DMS114 treated with DMSO at 0.1 percent for 48 hours (cell line): Measurements from ENCODE around the gene PLXNB2.

Source experiments
- DNase-seq: peaks from one replicate; lab custom pipeline; 2025; ENCODE audit not compliant: unreplicated experiment; lab: John Stamatoyannopoulos, UW

The PLXNB2 gene

DNA sequence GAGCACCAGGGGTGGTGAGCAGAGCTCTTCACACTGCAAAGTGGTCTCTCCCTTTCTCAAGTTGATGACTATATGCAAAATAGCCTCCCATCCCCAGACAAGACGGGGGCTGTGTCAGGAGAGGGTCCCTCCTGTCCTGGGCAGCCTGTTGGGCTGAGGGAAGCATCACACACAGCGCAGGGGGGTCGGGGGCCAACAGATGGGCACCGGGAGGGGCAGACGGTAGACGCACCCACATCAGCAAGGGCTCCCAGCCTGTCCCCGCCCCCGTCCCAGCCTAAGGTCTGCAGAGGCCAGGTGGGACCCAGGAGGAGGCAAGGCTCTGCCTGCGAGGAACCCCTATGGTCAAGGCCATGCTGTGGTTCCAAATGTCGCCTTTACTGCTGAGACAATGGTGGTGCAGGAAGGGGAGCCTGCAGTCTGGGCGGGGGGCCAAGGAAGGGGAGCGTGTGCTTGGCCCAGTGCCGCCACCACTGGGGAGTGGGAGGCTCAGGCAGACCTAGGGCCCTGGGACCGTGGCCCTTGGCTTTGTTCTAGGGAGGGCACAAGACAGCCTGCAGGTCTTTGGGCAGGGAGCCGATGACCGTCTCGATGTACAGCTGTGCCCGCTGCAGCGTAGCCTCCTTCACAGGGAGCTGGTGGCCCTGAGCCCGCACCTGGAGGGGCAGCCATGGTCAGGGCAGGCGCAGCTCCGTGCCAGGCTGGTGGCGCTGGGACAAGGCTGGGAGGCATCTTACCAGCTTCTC, 4.3 kb upstream of the PLXNB2 start:
- DNase-seq, result no peak

DNA sequence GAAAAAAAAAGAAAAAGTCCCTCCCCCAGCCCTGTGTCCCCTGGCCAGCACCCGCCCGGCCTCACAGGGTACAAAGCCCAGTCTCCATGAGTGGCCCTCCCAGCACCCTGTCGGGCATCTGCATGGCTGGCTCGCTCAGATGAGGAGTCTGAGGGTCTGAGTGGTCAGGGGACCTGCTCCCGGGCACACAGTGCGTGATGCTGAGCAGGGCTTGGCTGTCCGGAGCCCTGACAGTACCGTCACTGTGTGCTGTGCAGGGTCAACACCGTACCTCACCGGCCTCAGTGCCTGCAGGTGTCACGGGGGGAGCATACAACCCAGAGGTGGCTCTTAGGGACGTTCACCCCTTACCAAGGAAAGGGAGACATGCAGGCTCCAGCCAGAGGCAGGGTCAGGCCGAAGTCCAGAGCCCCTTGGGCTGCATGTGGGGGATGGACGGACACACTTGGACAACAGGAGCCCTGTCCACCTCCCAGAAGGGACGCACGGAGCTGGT, 3.6 kb upstream of the PLXNB2 start:
- DNase-seq, result no peak

DNA sequence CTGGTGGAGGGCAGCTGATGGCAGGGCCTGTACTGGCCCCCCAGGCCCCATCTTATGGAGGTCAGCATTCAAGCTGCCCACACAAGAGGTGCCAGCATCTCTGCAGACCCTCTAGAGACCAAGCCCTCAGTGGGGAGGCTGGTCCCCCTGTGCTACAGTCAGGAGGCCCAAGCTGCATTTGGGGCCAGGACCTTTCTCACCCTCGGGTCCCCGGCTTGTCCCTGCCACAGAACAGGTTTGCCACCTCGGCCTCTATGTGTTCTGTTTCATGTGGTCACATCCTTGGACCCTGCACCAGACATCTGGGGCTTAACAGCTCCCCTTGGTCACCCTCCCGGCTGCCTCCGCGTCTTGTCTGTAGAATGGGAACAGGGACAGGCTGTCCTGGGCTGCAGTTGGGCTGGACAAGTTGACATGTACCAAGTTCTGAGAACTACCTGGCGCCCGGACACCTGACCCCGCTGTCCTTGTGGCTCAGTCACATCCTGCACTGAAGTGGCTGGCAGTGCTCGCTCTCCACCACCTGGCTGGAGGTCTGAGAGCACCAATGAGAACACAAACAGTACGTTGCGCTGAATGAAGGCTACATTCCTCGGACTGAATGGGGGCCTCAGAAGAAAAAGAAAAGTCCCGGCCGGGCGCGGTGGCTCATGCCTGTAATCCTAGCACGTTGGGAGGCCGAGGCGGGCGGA, 2.7 kb upstream of the PLXNB2 start:
- no peak for DNase-seq

DNA sequence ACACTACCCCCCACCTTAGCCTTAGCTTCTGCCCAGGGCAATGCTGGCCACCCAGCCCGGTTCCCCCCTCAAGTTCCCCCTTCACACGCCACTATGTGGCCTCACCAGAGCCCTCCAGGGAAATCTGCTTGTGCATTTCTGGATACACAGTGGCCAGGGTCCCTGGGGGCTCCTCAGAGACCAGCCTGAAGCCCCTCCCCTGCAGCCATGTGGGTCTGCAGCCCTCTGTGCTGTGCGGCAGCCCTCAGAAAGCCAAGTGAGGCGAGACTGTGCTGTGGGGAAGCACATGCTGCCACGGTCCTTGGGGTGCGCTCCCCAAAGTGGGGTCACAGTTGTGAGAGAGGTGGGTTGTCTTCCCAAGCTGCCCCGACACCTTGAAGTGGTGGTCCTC, 2.1 kb upstream of the PLXNB2 start:
- DNase-seq, result no peak

- DNase-seq, result no peak
Measured at GRCh38 chr22:50308986-50309600, 1.6 kb upstream of the PLXNB2 start.

GRCh38 chr22:50308597-50308935, 1.1 kb upstream of the PLXNB2 start:
- DNase-seq, result peak; percentile 14

- no peak for DNase-seq
Measured at GRCh38 chr22:50307890-50308596, 597 bp upstream of the PLXNB2 start.

DNA sequence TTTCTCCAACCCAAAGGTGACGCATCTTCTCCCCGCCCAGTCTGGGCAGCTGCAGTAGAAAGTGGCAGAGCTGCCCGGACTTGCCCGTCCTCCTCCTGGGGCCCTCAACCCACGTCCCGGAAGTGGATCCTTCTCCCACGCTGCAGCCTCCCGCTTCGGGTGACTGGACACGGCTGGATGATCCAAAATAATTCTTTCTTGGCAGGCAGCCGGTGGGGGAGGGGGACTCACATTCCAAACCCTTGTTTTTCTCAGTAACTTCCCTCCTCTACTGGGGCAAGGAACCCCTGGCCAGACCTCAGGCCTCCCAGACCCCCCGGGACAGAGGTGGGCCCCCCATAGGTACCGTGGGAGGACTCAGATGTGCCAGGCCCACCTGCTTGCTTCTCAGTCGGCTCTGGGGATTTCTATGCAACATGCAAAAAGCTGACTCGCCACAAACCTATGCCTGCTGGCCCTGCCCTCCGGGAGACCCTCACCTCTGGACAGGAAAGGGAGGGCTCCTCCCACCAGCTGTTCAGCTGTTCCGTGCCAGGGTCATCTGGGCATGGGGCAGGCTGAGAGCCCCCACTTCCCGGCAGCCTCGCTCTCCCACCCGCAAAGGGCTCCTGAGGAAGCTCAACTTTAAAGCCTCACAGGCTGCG, 1.4 kb downstream of the PLXNB2 start:
- no peak for DNase-seq

DNA sequence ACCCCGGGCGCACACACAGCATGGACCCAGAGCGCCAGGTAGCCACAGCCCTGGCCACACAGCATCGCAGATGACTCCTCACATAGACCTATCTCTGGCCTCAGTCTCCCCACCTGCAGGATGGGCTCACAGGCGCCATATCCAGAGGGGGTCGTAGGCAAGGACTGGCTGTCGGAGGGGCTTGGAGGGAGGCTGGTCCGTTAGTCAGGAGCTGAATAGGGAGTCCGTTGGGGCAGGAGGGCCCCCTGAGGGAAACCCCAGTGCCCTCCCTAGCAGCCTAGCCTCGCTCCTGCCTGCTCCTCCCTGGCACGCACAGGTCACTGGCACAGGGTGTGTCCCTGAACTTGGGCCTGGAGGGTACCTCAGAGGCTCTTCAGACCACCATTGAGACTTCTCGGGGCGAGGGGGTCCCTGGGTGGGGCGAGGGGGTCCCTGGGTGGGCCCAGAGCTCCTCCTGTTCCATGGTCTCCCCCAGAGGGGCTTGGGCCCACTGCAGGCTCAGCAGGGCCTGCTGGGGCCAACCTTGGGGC, 2.0 kb downstream of the PLXNB2 start:
- no peak for DNase-seq

- DNase-seq, result no peak
Measured at GRCh38 chr22:50304528-50305392, 2.7 kb downstream of the PLXNB2 start.

DNA sequence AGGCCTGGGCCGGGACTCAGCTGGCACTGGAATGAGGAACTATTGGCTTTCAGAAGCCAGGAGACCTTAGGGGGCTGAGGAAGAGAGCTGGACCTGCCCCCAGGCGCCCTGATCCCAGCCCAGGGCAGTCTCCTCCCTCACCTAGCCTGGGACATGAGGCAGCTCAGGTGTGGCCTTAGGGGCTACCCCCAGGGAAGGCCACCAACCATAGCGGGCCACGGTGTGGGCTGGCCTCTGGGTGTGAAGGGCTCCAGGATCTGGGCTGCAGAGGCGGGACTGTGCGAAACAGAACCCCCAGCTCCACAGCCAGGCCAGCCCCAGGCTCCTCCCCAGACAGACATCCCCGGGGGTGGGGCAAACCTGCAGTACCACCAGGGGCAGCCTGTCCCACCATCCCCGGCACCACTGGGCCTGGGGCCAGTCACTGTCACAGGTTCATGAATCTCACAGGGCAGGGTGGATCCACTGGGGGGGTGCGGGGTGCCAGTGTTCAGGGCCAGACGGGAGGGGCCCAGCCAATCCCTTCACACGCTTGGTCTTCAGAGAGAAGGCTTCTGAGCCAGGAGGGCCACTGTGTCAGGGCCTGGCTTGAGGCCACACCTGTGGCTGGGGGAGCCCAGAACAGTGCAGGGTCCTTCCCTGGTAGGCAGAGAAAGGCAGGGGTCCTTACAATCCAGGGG, 3.5 kb downstream of the PLXNB2 start:
- DNase-seq, result no peak

- no peak for DNase-seq
Measured at GRCh38 chr22:50303515-50303847, 4.0 kb downstream of the PLXNB2 start.

DNA sequence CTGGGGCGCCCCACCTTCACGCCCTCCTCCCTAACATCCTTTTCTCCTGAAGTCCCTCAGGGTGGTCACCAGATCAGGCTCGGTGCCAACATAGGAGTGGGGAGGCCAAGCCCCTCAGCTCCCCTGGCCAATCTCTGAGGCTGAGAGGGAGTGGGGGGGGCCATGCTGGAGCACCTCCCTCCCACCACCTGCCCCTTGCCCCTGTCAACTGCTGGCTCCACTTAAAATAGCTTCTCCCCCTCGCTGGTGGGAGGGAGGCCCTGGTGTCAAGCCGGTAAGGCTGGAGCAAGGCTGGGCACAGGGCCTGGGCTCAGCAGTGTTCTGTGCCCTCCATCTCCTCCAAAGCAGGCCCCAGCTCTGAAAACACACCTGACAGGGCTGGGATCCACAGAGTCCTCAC, 4.9 kb downstream of the PLXNB2 start:
- no peak for DNase-seq

DNA sequence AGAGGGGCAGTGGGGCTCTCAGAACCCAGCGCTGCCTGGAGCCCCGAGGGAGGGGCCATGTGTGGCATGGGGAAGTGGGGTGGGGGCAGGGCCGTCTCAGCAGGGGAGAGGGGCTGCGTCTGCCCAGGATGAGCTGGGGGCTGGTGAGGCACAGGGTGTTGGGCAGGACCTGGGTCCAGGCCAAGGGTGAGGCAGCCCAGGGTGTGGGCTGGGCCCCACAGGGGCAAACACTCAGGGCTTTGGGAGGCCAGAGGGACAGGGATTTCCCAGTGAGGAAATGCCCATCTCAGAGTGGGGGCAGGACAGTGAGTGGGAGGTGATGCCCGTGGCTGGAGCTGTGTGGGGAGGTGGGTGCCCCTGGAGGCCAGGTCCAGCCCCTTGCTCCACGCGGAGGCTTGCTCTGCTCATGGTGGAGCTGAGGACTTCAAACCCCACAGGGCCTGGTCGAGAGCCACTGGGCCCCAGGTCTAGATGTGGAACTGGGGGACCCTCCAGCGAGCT, 5.4 kb downstream of the PLXNB2 start:
- DNase-seq, result no peak

GRCh38 chr22:50301581-50301991, 5.9 kb downstream of the PLXNB2 start:
- no peak for DNase-seq

DNA sequence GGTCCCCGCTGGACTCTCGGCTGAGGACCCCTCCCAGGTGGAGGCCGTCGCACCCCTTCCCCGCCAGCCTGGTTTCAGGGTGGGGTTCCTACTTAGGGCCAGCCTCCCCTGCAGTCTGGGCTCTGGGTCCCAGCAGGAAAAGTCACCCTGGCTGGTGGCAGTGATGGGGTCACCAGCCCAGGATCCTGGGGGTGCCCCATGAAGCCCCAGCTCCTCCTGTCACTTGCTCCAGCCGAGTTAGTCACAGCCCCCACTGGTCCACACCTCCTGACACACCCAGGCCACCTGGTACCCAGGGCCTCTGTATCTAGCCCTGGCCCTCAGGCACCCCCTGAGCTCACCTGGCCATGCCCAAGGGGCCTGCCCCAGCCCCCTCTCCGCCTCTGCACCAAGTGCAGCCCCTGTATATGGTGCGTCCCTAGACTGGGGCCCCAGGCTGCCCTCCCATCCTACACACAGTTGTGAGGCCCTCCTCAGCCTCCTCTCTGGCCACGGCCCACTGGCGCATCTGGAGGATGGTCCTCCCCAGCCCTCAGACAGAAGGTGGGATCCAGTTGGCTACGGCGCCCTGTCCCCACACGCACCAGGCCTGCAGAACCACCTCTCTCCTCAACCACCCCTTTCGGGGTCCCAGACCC, 6.7 kb downstream of the PLXNB2 start:
- DNase-seq, result no peak

DNA sequence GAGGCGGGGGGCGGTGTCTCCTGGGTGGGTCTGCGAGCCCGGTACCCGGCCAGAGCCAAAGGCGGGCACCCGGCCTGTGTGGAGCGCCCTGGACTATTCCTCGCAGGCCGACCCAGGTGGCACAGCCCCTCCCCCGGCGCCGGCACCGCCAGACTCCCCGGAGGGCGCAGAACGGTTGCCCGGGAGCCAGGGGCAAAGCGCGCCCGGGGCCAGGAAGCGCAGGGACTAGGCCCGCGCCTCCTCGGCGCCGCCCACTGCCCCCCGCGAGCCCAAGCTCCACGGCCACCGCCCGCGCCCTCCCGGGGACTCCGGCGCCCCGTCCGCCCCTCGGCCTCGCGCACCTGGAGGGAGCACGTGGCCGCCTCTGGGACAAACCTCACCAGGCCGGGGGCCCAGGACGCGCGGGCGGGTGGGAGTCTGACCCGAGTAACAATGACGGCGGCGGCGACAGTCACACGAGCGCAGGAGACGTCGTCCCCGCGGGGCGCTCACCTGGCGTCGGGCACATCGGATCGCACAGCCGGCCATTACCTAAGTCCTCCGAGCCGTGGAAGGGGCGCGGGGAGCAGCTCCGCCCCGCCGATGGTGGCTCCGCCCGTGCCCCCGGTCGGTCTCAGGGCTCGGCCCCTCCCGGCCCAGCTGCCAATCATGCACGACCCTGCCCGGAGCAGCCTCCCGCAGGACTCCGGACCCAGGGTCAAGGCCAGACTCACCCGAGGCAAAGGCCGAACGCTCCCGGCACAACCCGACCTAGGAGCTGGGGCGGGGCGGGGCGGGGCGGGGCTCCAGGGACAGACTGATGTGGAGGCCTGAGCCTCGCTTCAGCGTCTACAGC, 7.4 kb downstream of the PLXNB2 start:
- DNase-seq, result no peak
